GM12878 (cell line): Measurements from ENCODE around the gene CTIF. TPM values are rescaled to one million over a fixed set of nuclear protein-coding genes. Genes with fewer than 3 reads are reported as not detected.

Source experiments
- ATAC-seq: fragments of 200-7000 bp; cut with Tn5 transposase; 3 replicates; pipeline ENCODE4 v1.9.1; 2020; ENCODE audit warnings: mild to moderate bottlenecking, moderate library complexity
- BruUV-seq: library from RNA; stranded (reverse); fragments of 400-500 nt; replicated peaks from 2 replicates; lab custom pipeline; 2021; lab: Mats Ljungman, UMichigan
- CTCF ChIA-PET: fragments of 300-600 bp; sonication (Branson Sonifier 250); formaldehyde crosslinking; extraction: SDS; loops from one replicate; lab custom pipeline; 2021; ENCODE audit warnings: inconsistent platforms; lab: Yijun Ruan, JAX
- POLR2A ChIA-PET: fragments of 350-600 bp; formaldehyde crosslinking; extraction: SDS; loops from one replicate; lab custom pipeline; 2021; ENCODE audit warnings: inconsistent platforms; lab: Charles Lee
- RAD21 ChIA-PET: fragments of 300-600 bp; sonication (Branson Sonifier 250); formaldehyde crosslinking; loops from one replicate; lab custom pipeline; 2023; ENCODE audit warnings: antibody characterized with exemption; ENCODE audit not compliant: unreplicated experiment; lab: Charles Lee
- SMC1A ChIA-PET: fragments of 300-600 bp; sonication (Branson Sonifier 250); formaldehyde crosslinking; loops from one replicate; lab custom pipeline; 2023; ENCODE audit not compliant: unreplicated experiment, uncharacterized antibody; lab: Charles Lee
- DNase-seq: peaks from one replicate; pipeline ENCODE4 v3.0.0-alpha.2; 2011; ENCODE audit warnings: low read depth, low spot score
- FAIRE-seq: peaks from 3 replicates; lab custom pipeline; 2011; peaks lifted over from hg19 to GRCh38; lab: Jason Lieb, UNC
- H2AFZ ChIP-seq: 2 replicates; pipeline ENCODE4 v1.6.0; 2011; ENCODE audit warnings: low read depth, low read length, control low read depth; ENCODE audit not compliant: control insufficient read depth
- H3K27ac ChIP-seq: 2 replicates; pipeline ENCODE4 v1.5.1; 2011; ENCODE audit warnings: control low read depth; ENCODE audit not compliant: control insufficient read depth, insufficient read depth
- H3K27me3 ChIP-seq, 2 experiments: replicated peaks in 1 of 2; 2 replicates each; pipeline versions ENCODE4 v1.6.0 to v1.6.1; 2011; ENCODE audit warnings: low read length in 1 of 2; ENCODE audit not compliant: control insufficient read depth in 2 of 2, insufficient read depth in 2 of 2
- H3K36me3 ChIP-seq, 2 experiments: 2 replicates each; pipeline ENCODE4 v1.5.1; 2011; ENCODE audit warnings: low read length in 1 of 2; ENCODE audit not compliant: control insufficient read depth in 2 of 2, insufficient read depth in 2 of 2
- H3K4me1 ChIP-seq: 2 replicates; pipeline ENCODE4 v1.6.1; 2011; ENCODE audit warnings: mild to moderate bottlenecking, low read length, moderate library complexity, mixed read lengths; ENCODE audit not compliant: control insufficient read depth, insufficient read depth
- H3K4me2 ChIP-seq: 2 replicates; pipeline ENCODE4 v1.6.0; 2011; ENCODE audit warnings: control low read depth; ENCODE audit not compliant: control insufficient read depth, insufficient read depth
- H3K4me3 ChIP-seq: fragments of 200-600 bp; sonication (generic); 2 replicates; pipeline ENCODE4 v1.5.1; 2016
- H3K79me2 ChIP-seq: 2 replicates; pipeline ENCODE4 v1.6.0; 2011; ENCODE audit warnings: low read length; ENCODE audit not compliant: control insufficient read depth, insufficient read depth
- H3K9ac ChIP-seq: 2 replicates; pipeline ENCODE4 v1.8.0; 2011; ENCODE audit warnings: low read length, control low read depth, mixed read lengths; ENCODE audit not compliant: control insufficient read depth, insufficient read depth
- H3K9me3 ChIP-seq: replicated peaks from 3 replicates; pipeline ENCODE4 v1.5.1; 2011; ENCODE audit warnings: mild to moderate bottlenecking, low read length; ENCODE audit not compliant: control insufficient read depth, insufficient read depth
- H4K20me1 ChIP-seq: 2 replicates; pipeline ENCODE4 v1.6.0; 2011; ENCODE audit not compliant: control insufficient read depth, insufficient read depth
- BCL3 ChIP-seq: IDR thresholded peaks from 2 replicates; pipeline ENCODE4 v1.6.1; 2011; ENCODE audit warnings: borderline replicate concordance, low read depth, mild to moderate bottlenecking, moderate library complexity, low read length; ENCODE audit not compliant: insufficient read depth, poor library complexity, severe bottlenecking
- ETV6 ChIP-seq, 2 experiments: fragments of 450-650 bp in 1 of 2; IDR thresholded peaks in 1 of 2; conservative IDR thresholded peaks in 1 of 2; 2 replicates each; pipeline ENCODE4 v1.6.1; 2014; ENCODE audit warnings: antibody characterized with exemption in 1 of 2, borderline replicate concordance in 1 of 2, low read depth in 1 of 2, mild to moderate bottlenecking in 1 of 2, moderate library complexity in 1 of 2
- FOXM1 ChIP-seq: IDR thresholded peaks from 2 replicates; pipeline ENCODE4 v1.6.1; 2012; ENCODE audit warnings: low read depth, mild to moderate bottlenecking, inconsistent platforms, low read length, moderate library complexity
- MAX ChIP-seq: IDR thresholded peaks from 2 replicates; pipeline ENCODE4 v1.6.1; 2012; ENCODE audit warnings: low read depth, low read length, improper control_type of control experiment
- MTA3 ChIP-seq: IDR thresholded peaks from 2 replicates; pipeline ENCODE4 v1.6.1; 2012; ENCODE audit warnings: low read length, inconsistent platforms, borderline replicate concordance
- MYB ChIP-seq: fragments of 150-350 bp; IDR thresholded peaks from 2 replicates; pipeline ENCODE4 v1.6.1; 2014; ENCODE audit warnings: mild to moderate bottlenecking, low read depth, low read length, borderline replicate concordance
- NBN ChIP-seq: fragments of 450-650 bp; IDR thresholded peaks from 2 replicates; pipeline ENCODE4 v1.6.1; 2016
- PRDM15 ChIP-seq: fragments of 450-650 bp; formaldehyde crosslinking; IDR thresholded peaks from 2 replicates; pipeline ENCODE4 v1.4.0; 2020; ENCODE audit warnings: mild to moderate bottlenecking, moderate library complexity
- STAT3 ChIP-seq: IDR thresholded peaks from 2 replicates; pipeline ENCODE4 v1.6.1; 2011; ENCODE audit warnings: low read depth, low read length, improper control_type of control experiment
- TCF7 ChIP-seq: IDR thresholded peaks from 2 replicates; pipeline ENCODE4 v1.6.1; 2014; ENCODE audit warnings: antibody characterized with exemption, borderline replicate concordance
- YY1 ChIP-seq: IDR thresholded peaks from 2 replicates; pipeline ENCODE4 v1.6.1; 2011; ENCODE audit warnings: low read depth, mild to moderate bottlenecking, low read length
- WGBS: methylation state at CpG from one replicate; pipeline ENCODE4 v1.1.6; 2016; ENCODE audit warnings: low lambda C conversion rate; ENCODE audit not compliant: insufficient replicate concordance, insufficient coverage; ENCODE audit errors: missing lambda C conversion rate; 5-methylcytosine and 5-hydroxymethylcytosine counted together
- in situ Hi-C: fragments of 300-500 bp; cut with MboI; formaldehyde crosslinking; loops from 9 replicates; pipeline ENCODE4 v1.14.3; 2018; ENCODE audit warnings: mixed read lengths
- intact Hi-C: fragments of 100-400 bp; cut with micrococcal nuclease; formaldehyde crosslinking; loops from one replicate; pipeline ENCODE4 v1.14.2; 2022; ENCODE audit not compliant: unreplicated experiment
- polyA plus RNA-seq, 11 experiments: library from polyadenylated mRNA; depleted of rRNA in 4 of 11; unstranded in 6 of 11; stranded (reverse) in 5 of 11; fragments of >200 nt; fragmentation: Nextera tagmentation in 4 of 11; fragmentation: Illumina TruSeq in 1 of 11; extraction: Ambion mirVana in 4 of 11; extraction: Trizol in 1 of 11; gene quantifications; 1 replicate in 1 of 11; 2 replicates in 10 of 11; pipeline versions ENCODE4 v1.2.1 to v1.2.3, GENCODE V29; 2011 to 2016; ENCODE audit warnings: inconsistent platforms in 2 of 11, missing spikeins in 2 of 11, low read depth in 1 of 11
- total RNA-seq, 4 experiments: library from RNA; depleted of rRNA in 3 of 4; stranded (reverse); fragments of >200 nt in 3 of 4; fragmentation: Illumina TruSeq in 1 of 4; extraction: Trizol in 1 of 4; gene quantifications; 2 replicates each; pipeline versions ENCODE4 v1.2.1 to v1.2.3, GENCODE V29; 2013 to 2021
- TF ChIP-seq, protein P1 (sequence below): IDR thresholded peaks from 2 replicates; pipeline ENCODE4 v1.6.1; 2011; ENCODE audit warnings: low read depth, low read length, improper control_type of control experiment, borderline replicate concordance
- TF ChIP-seq, protein P2 (sequence below): fragments of 450-650 bp; IDR thresholded peaks from 2 replicates; pipeline ENCODE4 v1.6.1; 2014; ENCODE audit warnings: mild to moderate bottlenecking

CTIF gene
- total and polyA plus RNA-seq, 10 of the 15 experiments (the other 5 are each of a cell fraction or from before 2014, with no cell fraction given) = 0.06 to 11.6 (median 2.5) TPM

DNA sequence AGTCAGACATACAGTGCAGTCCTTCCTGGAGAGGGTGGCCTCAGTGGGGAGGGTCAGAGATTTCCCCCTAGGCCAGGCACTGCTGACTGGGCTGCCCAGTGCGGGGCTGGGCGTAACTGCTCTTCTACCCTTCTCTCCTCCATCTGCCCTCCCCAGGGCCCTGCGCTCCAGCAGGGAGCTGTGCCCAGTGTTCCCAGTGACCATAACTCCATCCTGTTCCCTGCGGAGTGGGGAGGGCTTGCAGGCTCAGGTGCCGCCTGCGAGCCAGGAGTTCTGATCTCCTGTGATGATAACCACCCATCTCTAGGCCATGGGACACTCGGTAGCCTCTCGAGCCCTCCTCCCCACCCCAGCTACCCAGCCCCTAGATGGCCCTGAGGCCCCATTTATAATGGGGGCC lies 304.3 kb downstream of the CTIF start (continued):
- TF ChIP-seq MYB (no peak), MTA3 (no peak), ETV6 (conservative IDR thresholded peaks at IDR 0.05 in 1 of 2, IDR thresholded peaks at IDR 0.05 in 1 of 2; ENCODE audit: borderline replicate concordance in 1 of 2, low read depth in 1 of 2) (no peak), YY1 (no peak), BCL3 (no peak), STAT3 (no peak)
- TF ChIP-seq, protein P1, sequence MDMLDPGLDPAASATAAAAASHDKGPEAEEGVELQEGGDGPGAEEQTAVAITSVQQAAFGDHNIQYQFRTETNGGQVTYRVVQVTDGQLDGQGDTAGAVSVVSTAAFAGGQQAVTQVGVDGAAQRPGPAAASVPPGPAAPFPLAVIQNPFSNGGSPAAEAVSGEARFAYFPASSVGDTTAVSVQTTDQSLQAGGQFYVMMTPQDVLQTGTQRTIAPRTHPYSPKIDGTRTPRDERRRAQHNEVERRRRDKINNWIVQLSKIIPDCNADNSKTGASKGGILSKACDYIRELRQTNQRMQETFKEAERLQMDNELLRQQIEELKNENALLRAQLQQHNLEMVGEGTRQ = no peak

DNA sequence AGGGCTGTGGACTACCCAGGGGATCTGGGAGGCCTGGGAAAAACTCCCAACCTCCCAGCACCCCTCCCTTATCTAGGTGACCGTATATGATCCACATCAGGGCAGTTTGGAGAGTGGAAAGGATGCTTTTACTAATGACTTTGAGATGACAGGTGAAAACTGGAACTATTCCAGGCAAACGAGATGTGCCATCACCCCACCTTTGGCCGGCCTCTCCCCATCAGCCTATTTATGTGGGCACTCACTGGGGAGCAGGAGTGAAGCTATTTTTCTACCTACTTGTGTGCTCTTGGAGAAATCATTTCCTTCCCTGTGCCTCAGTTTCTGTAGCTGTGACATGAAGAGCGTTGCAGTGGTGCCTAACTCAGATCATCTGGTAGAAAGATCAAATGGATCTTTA lies 304.8 kb downstream of the CTIF start:
- TF ChIP-seq PRDM15 (no peak), MAX (no peak), NBN (no peak), TCF7 (no peak), FOXM1 (no peak)
- TF ChIP-seq, protein P1 = no peak
- TF ChIP-seq, protein P2, sequence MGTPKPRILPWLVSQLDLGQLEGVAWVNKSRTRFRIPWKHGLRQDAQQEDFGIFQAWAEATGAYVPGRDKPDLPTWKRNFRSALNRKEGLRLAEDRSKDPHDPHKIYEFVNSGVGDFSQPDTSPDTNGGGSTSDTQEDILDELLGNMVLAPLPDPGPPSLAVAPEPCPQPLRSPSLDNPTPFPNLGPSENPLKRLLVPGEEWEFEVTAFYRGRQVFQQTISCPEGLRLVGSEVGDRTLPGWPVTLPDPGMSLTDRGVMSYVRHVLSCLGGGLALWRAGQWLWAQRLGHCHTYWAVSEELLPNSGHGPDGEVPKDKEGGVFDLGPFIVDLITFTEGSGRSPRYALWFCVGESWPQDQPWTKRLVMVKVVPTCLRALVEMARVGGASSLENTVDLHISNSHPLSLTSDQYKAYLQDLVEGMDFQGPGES = no peak
- Histone ChIP-seq H2AFZ (no peak overlapping the region), H3K27ac (no peak overlapping the region), H3K9me3 (no peaks in the 10 kb centered on the region), H3K4me1 (peaks cover 5% of the 10 kb centered on the region), H3K4me3 (no peak overlapping the region), H3K79me2 (no peaks in the 10 kb centered on the region), H3K9ac (no peak overlapping the region), H3K4me2 (no peak overlapping the region), H3K27me3 (no peaks in the 10 kb centered on the region), H3K36me3 (no peaks in the 10 kb centered on the region), H4K20me1 (no peaks in the 10 kb centered on the region)
- BruUV-seq = no TSS peak
- 66% methylated on average over 4 of the region's 4 CpGs for WGBS
- ChIA-PET POLR2A (interaction anchor here (2.3 kb wide), 1 partner anchor 11 kb away, joined by 10 read pairs; no protein-coding TSS in a partner anchor), RAD21 (interaction anchor here (1.1 to 1.5 kb wide), 2 partner anchors 23 to 61 kb away, joined by 3 read pairs; no protein-coding TSS in a partner anchor), CTCF (interaction anchor here (1.0 to 1.2 kb wide), 2 partner anchors 12 to 65 kb away, joined by 3 read pairs; no protein-coding TSS in a partner anchor), SMC1A (interaction anchor here (0.9 to 1.1 kb wide), 2 partner anchors 20 to 58 kb away, joined by 3 read pairs; no protein-coding TSS in a partner anchor)
- in situ Hi-C loops = no loop called here
- intact Hi-C loops = no loop called here
- ATAC-seq (no peak), FAIRE-seq (no peak), DNase-seq (no peak)
